HepG2 (cell line): ENCODE measurements around the gene ADH4. TPM values are rescaled to one million over a fixed set of nuclear protein-coding genes. Genes with fewer than 3 reads are reported as not detected.

ENCODE experiments used
- ATAD3A ChIP-seq: sonication (generic); formaldehyde crosslinking; IDR thresholded peaks from 2 replicates; pipeline ENCODE4 v1.4.0; 2020; ENCODE audit warnings: missing genetic modification reagents
- FOSL2 ChIP-seq: sonication (generic); formaldehyde crosslinking; IDR thresholded peaks from 2 replicates; pipeline ENCODE4 v1.4.0; 2020; ENCODE audit warnings: missing genetic modification reagents
- FOXK1 ChIP-seq: sonication (generic); formaldehyde crosslinking; IDR thresholded peaks from 2 replicates; pipeline ENCODE4 v1.4.0; 2020; ENCODE audit warnings: low read depth, missing genetic modification reagents, borderline replicate concordance
- NFE2L2 ChIP-seq: fragments of 150-350 bp; IDR thresholded peaks from 2 replicates; pipeline ENCODE4 v1.6.1; 2014; ENCODE audit warnings: low read length
- SCMH1 ChIP-seq: sonication (generic); formaldehyde crosslinking; IDR thresholded peaks from 2 replicates; pipeline ENCODE4 v1.9.0; 2021; ENCODE audit warnings: missing genetic modification reagents, mild to moderate bottlenecking, borderline replicate concordance
- SMAD3 ChIP-seq: sonication (generic); formaldehyde crosslinking; IDR thresholded peaks from 2 replicates; pipeline ENCODE4 v1.4.0; 2020; ENCODE audit warnings: missing genetic modification reagents
- ZBTB7B ChIP-seq: sonication (generic); formaldehyde crosslinking; IDR thresholded peaks from 2 replicates; pipeline ENCODE4 v1.4.0; 2020; ENCODE audit warnings: missing genetic modification reagents
- ZFY ChIP-seq: sonication (generic); formaldehyde crosslinking; IDR thresholded peaks from 2 replicates; pipeline ENCODE4 v1.4.0; 2020; ENCODE audit warnings: missing genetic modification reagents
- ZMYM4 ChIP-seq: sonication (generic); formaldehyde crosslinking; IDR thresholded peaks from 2 replicates; pipeline ENCODE4 v1.8.1; 2023; ENCODE audit warnings: mild to moderate bottlenecking, missing genetic modification reagents
- ZNF562 ChIP-seq: sonication (generic); formaldehyde crosslinking; IDR thresholded peaks from 2 replicates; pipeline ENCODE4 v1.8.0; 2022; ENCODE audit warnings: missing genetic modification reagents, borderline replicate concordance
- ZNF766 ChIP-seq: sonication (generic); formaldehyde crosslinking; IDR thresholded peaks from 2 replicates; pipeline ENCODE4 v1.5.0; 2020; ENCODE audit warnings: missing genetic modification reagents, borderline replicate concordance
- ZNF788 ChIP-seq: sonication (generic); formaldehyde crosslinking; IDR thresholded peaks from 2 replicates; pipeline ENCODE4 v1.5.0; 2020; ENCODE audit warnings: mild to moderate bottlenecking, missing genetic modification reagents, borderline replicate concordance
- ZNF790 ChIP-seq: sonication (generic); formaldehyde crosslinking; IDR thresholded peaks from 2 replicates; pipeline ENCODE4 v1.8.0; 2022; ENCODE audit warnings: missing genetic modification reagents, mild to moderate bottlenecking, borderline replicate concordance
- polyA plus RNA-seq, 8 experiments: library from polyadenylated mRNA; depleted of rRNA in 3 of 8; stranded (reverse) in 7 of 8; unstranded in 1 of 8; fragments of >200 nt; fragmentation: Illumina TruSeq in 4 of 8; extraction: Trizol in 4 of 8; gene quantifications; 2 replicates each; pipeline versions ENCODE4 v1.2.1 to v1.2.3, GENCODE V29; 2011 to 2016; ENCODE audit warnings: low read depth in 4 of 8, missing spikeins in 1 of 8, mixed read lengths in 1 of 8; ENCODE audit not compliant: insufficient read depth in 1 of 8
- total RNA-seq, 5 experiments: library from RNA; depleted of rRNA; stranded (reverse); fragments of >200 nt; fragmentation: Illumina TruSeq; extraction: Trizol; gene quantifications; 2 replicates each; pipeline ENCODE4 v1.2.3, GENCODE V29; 2016; ENCODE audit warnings: low read depth in 1 of 5
- TF ChIP-seq, protein P1 (sequence below): sonication (generic); formaldehyde crosslinking; IDR thresholded peaks from 2 replicates; pipeline ENCODE4 v1.5.0; 2020; ENCODE audit warnings: mild to moderate bottlenecking, missing genetic modification reagents
- TF ChIP-seq, protein P2 (sequence below): sonication (generic); formaldehyde crosslinking; IDR thresholded peaks from 2 replicates; pipeline ENCODE4 v1.8.0; 2023; ENCODE audit warnings: mild to moderate bottlenecking, missing genetic modification reagents
- TF ChIP-seq, protein P3 (sequence below): sonication (generic); formaldehyde crosslinking; IDR thresholded peaks from 2 replicates; pipeline ENCODE4 v1.8.0; 2022; ENCODE audit warnings: mild to moderate bottlenecking, missing genetic modification reagents, moderate library complexity
- TF ChIP-seq, protein P4 (sequence below): sonication (generic); formaldehyde crosslinking; IDR thresholded peaks from 2 replicates; pipeline ENCODE4 v1.4.0; 2020; ENCODE audit warnings: missing genetic modification reagents, mild to moderate bottlenecking, borderline replicate concordance
- TF ChIP-seq, protein P5 (sequence below): sonication (generic); formaldehyde crosslinking; IDR thresholded peaks from 2 replicates; pipeline ENCODE4 v1.4.0; 2020; ENCODE audit warnings: low read depth, mild to moderate bottlenecking, missing genetic modification reagents
- TF ChIP-seq, protein P6 (sequence below): sonication (generic); formaldehyde crosslinking; IDR thresholded peaks from 2 replicates; pipeline ENCODE4 v1.4.0; 2020; ENCODE audit warnings: missing genetic modification reagents, low read depth, mild to moderate bottlenecking, borderline replicate concordance

Gene ADH4
- total and polyA plus RNA-seq, 2 of the 13 experiments (the other 11 are each of a cell fraction or from before 2014, with no cell fraction given) = 24.3 to 31.1 TPM

- TF ChIP-seq, protein P1, sequence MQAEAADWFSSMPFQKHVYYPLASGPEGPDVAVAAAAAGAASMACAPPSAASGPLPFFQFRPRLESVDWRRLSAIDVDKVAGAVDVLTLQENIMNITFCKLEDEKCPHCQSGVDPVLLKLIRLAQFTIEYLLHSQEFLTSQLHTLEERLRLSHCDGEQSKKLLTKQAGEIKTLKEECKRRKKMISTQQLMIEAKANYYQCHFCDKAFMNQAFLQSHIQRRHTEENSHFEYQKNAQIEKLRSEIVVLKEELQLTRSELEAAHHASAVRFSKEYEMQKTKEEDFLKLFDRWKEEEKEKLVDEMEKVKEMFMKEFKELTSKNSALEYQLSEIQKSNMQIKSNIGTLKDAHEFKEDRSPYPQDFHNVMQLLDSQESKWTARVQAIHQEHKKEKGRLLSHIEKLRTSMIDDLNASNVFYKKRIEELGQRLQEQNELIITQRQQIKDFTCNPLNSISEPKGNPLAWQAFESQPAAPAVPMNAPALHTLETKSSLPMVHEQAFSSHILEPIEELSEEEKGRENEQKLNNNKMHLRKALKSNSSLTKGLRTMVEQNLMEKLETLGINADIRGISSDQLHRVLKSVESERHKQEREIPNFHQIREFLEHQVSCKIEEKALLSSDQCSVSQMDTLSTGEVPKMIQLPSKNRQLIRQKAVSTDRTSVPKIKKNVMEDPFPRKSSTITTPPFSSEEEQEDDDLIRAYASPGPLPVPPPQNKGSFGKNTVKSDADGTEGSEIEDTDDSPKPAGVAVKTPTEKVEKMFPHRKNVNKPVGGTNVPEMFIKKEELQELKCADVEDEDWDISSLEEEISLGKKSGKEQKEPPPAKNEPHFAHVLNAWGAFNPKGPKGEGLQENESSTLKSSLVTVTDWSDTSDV (CRISPR knock-in tag) = no peak
- TF ChIP-seq, protein P2, sequence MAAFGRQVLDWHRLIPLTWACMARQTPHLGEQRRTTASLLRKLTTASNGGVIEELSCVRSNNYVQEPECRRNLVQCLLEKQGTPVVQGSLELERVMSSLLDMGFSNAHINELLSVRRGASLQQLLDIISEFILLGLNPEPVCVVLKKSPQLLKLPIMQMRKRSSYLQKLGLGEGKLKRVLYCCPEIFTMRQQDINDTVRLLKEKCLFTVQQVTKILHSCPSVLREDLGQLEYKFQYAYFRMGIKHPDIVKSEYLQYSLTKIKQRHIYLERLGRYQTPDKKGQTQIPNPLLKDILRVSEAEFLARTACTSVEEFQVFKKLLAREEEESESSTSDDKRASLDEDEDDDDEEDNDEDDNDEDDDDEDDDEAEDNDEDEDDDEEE = no peak
- TF ChIP-seq FOXK1 (CRISPR knock-in tag) (peak; percentile 55; the same call in 1 of the 2 replicates), ZFY (CRISPR knock-in tag) (peak; percentile 14; the same call in 1 of the 2 replicates), SCMH1 (CRISPR knock-in tag) (no peak), ZNF790 (CRISPR knock-in tag) (no peak), ZNF766 (CRISPR knock-in tag) (no peak), NFE2L2 (no peak), ZMYM4 (CRISPR knock-in tag) (no peak), ZNF788 (CRISPR knock-in tag) (no peak), SMAD3 (peak; percentile 22; the same call in 1 of the 2 replicates), ATAD3A (CRISPR knock-in tag) (no peak), ZBTB7B (CRISPR knock-in tag) (no peak), ZNF562 (CRISPR knock-in tag) (no peak), FOSL2 (peak; percentile 15; the same call in 1 of the 2 replicates)
- TF ChIP-seq, protein P3, sequence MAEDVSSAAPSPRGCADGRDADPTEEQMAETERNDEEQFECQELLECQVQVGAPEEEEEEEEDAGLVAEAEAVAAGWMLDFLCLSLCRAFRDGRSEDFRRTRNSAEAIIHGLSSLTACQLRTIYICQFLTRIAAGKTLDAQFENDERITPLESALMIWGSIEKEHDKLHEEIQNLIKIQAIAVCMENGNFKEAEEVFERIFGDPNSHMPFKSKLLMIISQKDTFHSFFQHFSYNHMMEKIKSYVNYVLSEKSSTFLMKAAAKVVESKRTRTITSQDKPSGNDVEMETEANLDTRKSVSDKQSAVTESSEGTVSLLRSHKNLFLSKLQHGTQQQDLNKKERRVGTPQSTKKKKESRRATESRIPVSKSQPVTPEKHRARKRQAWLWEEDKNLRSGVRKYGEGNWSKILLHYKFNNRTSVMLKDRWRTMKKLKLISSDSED (CRISPR knock-in tag) = no peak
- TF ChIP-seq, protein P4, sequence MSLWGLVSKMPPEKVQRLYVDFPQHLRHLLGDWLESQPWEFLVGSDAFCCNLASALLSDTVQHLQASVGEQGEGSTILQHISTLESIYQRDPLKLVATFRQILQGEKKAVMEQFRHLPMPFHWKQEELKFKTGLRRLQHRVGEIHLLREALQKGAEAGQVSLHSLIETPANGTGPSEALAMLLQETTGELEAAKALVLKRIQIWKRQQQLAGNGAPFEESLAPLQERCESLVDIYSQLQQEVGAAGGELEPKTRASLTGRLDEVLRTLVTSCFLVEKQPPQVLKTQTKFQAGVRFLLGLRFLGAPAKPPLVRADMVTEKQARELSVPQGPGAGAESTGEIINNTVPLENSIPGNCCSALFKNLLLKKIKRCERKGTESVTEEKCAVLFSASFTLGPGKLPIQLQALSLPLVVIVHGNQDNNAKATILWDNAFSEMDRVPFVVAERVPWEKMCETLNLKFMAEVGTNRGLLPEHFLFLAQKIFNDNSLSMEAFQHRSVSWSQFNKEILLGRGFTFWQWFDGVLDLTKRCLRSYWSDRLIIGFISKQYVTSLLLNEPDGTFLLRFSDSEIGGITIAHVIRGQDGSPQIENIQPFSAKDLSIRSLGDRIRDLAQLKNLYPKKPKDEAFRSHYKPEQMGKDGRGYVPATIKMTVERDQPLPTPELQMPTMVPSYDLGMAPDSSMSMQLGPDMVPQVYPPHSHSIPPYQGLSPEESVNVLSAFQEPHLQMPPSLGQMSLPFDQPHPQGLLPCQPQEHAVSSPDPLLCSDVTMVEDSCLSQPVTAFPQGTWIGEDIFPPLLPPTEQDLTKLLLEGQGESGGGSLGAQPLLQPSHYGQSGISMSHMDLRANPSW = no peak
- TF ChIP-seq, protein P5, sequence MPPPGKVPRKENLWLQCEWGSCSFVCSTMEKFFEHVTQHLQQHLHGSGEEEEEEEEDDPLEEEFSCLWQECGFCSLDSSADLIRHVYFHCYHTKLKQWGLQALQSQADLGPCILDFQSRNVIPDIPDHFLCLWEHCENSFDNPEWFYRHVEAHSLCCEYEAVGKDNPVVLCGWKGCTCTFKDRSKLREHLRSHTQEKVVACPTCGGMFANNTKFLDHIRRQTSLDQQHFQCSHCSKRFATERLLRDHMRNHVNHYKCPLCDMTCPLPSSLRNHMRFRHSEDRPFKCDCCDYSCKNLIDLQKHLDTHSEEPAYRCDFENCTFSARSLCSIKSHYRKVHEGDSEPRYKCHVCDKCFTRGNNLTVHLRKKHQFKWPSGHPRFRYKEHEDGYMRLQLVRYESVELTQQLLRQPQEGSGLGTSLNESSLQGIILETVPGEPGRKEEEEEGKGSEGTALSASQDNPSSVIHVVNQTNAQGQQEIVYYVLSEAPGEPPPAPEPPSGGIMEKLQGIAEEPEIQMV (CRISPR knock-in tag) = no peak
- TF ChIP-seq, protein P6, sequence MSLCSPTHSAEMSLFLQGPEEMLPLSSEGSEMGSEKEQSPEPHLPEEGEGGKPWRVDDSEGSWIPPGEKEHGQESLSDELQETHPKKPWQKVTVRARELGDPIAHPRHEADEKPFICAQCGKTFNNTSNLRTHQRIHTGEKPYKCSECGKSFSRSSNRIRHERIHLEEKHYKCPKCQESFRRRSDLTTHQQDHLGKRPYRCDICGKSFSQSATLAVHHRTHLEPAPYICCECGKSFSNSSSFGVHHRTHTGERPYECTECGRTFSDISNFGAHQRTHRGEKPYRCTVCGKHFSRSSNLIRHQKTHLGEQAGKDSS (CRISPR knock-in tag) = no peak
Observed at GRCh38 chr4:99144070-99144469, at the start of gene ADH4 (continued).
